NT2/D1 (cell line): ENCODE data around the gene RAD51C.

Source experiments
- SUZ12 ChIP-seq: IDR thresholded peaks from 2 replicates; pipeline ENCODE4 v1.6.1; 2011; ENCODE audit not compliant: insufficient read length, insufficient read depth; ENCODE audit errors: extremely low read depth
- YY1 ChIP-seq: IDR thresholded peaks from 2 replicates; pipeline ENCODE4 v1.6.1; 2011; ENCODE audit not compliant: insufficient read length, insufficient read depth
- ZNF274 ChIP-seq: IDR thresholded peaks from 2 replicates; pipeline ENCODE4 v1.6.1; 2011; ENCODE audit warnings: mild to moderate bottlenecking, low read depth, low read length

- no peak for TF ChIP-seq ZNF274
- no peak for TF ChIP-seq SUZ12
- TF ChIP-seq YY1: no peak
Measured at GRCh38 chr17:58693208-58693607, 806 bp downstream of the RAD51C start.
